ENCODE results near the gene ISM2.
"Not testable (repeated sequence)": the region's sequence is repeated elsewhere in the genome, so short reads cannot be mapped to it uniquely, and the experiment has no call there.

- TF ChIP-seq EZH2 (IDR thresholded peaks at IDR 0.05; ENCODE audit: borderline replicate concordance, low read depth, low read length, severe bottlenecking); CTCF (IDR thresholded peaks at IDR 0.05; ENCODE audit: borderline replicate concordance, extremely low read depth, low read length, poor library complexity, severe bottlenecking): not testable (repeated sequence)
Observed at GRCh38 chr14:77545171-77545570, 46.6 kb upstream of the ISM2 start.

All from DND-41 (cell line).